Activated CD8-positive, alpha-beta memory T cell treated with anti-CD3 and anti-CD28 coated beads for 1 hour (primary cell): ENCODE results near the gene TMBIM6.
"Not testable (repeated sequence)": the region's sequence is repeated elsewhere in the genome, so short reads cannot be mapped to it uniquely, and the experiment has no call there.

Source experiments
- DNase-seq, 2 donors: peaks; one replicate each; pipeline ENCODE4 v3.0.0-alpha.2; 2020; ENCODE audit warnings: low read depth in 1 of 2; ENCODE audit errors: extremely low read depth in 1 of 2

TMBIM6 gene

GRCh38 chr12:49721355-49721754 is 20.0 kb upstream of the TMBIM6 start:
- DNase-seq: not testable (repeated sequence)

GRCh38 chr12:49728446-49728845 is 12.9 kb upstream of the TMBIM6 start:
- DNase-seq: no peak

GRCh38 chr12:49730050-49730449 is 11.3 kb upstream of the TMBIM6 start:
- no peak for DNase-seq

- no peak for DNase-seq
Observed at GRCh38 chr12:49730568-49731101, 10.7 kb upstream of the TMBIM6 start.

- DNase-seq: no peak
Observed at GRCh38 chr12:49733219-49734017, 7.9 kb upstream of the TMBIM6 start.

GRCh38 chr12:49734900-49735299 is 6.5 kb upstream of the TMBIM6 start:
- DNase-seq: not testable (repeated sequence)

- not testable (repeated sequence) for DNase-seq
Observed at GRCh38 chr12:49738721-49739120, 2.6 kb upstream of the TMBIM6 start.

GRCh38 chr12:49740277-49740676 is 1.1 kb upstream of the TMBIM6 start:
- DNase-seq: not testable (repeated sequence)

- DNase-seq: peak; percentile 64 to 67
Observed at GRCh38 chr12:49741882-49742620, 694 bp downstream of the TMBIM6 start.

GRCh38 chr12:49744363-49744885 is 3.1 kb downstream of the TMBIM6 start:
- no peak for DNase-seq

- no peak for DNase-seq
Observed at GRCh38 chr12:49748306-49748705, 6.9 kb downstream of the TMBIM6 start.

GRCh38 chr12:49748800-49749199 is 7.4 kb downstream of the TMBIM6 start:
- DNase-seq: no peak

GRCh38 chr12:49750027-49750995 is 9.0 kb downstream of the TMBIM6 start:
- no peak for DNase-seq

GRCh38 chr12:49750996-49751393 is 9.6 kb downstream of the TMBIM6 start:
- DNase-seq: no peak

- DNase-seq: no peak
Observed at GRCh38 chr12:49761677-49762467, 20.5 kb downstream of the TMBIM6 start.

GRCh38 chr12:49762468-49762847 is 21.1 kb downstream of the TMBIM6 start:
- no peak for DNase-seq

- peak; percentile 50 to 71 for DNase-seq
Observed at GRCh38 chr12:49763006-49763591, 21.7 kb downstream of the TMBIM6 start.

GRCh38 chr12:49764126-49764525 is 22.8 kb downstream of the TMBIM6 start:
- no peak for DNase-seq

GRCh38 chr12:49766115-49766455 is 24.7 kb downstream of the TMBIM6 start:
- no peak for DNase-seq
